Fibroblast of upper back skin (primary cell): ENCODE measurements around the gene LINC01488.

Experiments used
- DNase-seq: peaks from one replicate; pipeline ENCODE4 v3.0.0-alpha.2; 2013

The LINC01488 gene

GRCh38 chr11:69482322-69482721 lies 859 bp downstream of the LINC01488 start:
- DNase-seq = no peak

DNA sequence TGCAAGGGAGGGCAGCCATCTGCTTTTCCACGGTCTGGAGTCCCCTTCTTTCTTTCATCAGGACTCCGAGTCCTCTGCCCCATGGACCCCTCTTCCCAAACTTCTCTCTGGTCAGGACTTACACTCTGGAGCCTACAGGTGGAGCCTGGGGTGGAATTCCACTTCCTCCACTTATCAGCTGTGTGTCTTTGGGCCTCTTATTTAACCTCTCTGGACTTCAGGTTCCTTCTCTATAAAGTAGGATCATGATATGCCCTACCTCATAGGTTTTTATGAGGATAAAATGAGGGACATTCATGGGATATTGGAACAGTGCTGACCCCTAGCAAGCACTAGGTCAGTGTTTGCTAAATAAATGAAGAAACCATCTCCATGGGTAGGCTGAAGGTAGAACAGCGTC lies 1.7 kb downstream of the LINC01488 start:
- no peak for DNase-seq

- DNase-seq = no peak
Observed at GRCh38 chr11:69483691-69484426, 2.4 kb downstream of the LINC01488 start.

DNA sequence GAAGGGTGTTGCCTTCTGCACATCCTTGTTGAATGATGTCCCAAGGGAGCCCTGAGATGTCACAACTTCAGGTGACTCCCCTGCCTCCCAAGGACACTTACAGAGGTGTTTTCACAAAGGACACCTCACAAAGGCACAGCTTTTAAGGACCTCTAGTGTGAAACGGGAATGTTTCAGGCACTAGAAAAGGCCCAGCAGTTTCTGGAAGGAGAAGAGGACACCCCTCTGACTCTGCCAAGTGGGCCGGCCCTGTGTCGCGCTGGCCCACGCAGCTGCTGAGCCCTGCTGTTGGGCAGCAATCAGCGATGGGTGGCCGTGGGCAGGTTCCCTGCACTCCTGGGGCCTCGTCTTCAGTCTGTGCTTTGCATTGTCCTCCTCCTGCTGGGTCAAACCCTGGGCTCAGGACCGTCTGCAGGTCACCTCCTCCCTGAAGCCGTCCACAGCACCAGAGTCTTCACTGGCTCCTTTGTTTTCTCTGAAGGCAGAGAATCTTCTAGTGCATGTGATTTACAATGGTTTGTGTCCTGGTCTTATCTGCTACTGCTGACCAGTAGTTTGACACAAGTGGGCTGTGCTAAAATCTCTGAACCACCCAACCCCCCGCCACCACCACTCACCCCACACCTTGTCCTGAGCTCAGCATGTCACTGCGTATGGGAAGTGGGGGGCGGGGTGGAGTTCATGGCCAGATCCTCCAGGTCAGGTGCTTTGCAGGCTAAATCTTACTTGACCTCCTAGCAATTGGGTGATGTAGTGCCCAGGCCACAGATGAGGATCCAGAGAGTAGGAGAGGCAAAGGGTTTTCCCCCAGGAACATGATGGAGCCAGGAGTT lies 3.2 kb downstream of the LINC01488 start:
- no peak for DNase-seq

GRCh38 chr11:69485337-69486041 lies 4.0 kb downstream of the LINC01488 start:
- DNase-seq = no peak

DNA sequence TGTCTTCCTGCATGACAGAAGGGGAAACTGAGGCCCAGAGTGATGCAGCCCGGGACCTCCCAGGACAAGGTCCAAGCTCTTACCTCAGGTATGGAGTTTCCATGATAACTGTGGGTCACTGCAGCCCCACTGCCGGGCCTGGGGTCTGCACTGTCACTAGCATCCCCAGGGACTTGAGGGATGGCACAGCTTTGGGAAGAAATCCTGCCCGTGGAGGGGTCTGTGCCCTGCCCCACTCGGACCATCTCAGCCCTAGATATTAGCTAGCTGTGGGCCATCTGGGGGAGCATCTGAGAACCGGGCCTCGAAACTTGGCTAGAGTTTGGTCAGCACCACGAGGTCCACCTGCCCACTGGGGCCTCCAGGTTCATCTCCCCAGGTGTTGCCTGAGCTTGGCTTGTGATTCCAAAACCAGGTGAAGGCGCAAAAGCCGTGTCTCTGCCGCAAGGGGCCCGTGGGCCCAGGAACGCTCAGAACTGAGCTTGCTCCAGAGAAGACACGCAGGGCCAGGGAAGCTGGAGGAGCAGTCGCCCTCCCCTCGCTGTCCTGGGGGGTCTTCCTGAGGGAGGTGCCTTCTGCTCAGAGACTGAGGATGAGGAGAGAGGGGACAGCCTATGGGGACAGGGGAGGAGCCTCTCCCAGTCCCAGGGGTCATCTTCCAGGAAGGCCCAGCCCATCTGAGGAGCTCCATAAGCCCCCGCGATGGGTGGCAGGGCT lies 4.8 kb downstream of the LINC01488 start:
- DNase-seq = no peak

- DNase-seq = peak; percentile 21
Observed at GRCh38 chr11:69486773-69487291, 5.4 kb downstream of the LINC01488 start.

DNA sequence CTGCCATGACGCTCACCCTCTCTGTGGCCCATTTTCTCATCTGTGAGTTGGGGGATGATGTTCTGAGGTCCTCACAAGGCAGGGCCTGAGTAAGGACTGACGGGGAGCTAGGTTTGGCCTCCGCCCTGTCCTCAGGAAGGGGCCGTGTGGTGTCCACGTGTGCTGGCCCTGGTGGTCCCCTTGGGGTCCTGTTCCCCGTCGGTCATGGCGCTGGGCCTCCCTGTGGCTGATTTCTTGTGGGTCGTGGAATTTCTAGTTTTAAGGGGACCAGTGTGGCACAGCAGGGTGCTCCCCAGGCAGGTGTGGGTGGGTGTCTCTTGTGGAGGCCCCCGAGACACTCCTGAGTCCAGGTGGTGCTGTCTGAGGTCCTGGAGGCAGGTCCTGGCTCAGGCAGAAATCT lies 5.9 kb downstream of the LINC01488 start:
- DNase-seq = no peak

- no peak for DNase-seq
Observed at GRCh38 chr11:69487849-69488542, 6.5 kb downstream of the LINC01488 start.

DNA sequence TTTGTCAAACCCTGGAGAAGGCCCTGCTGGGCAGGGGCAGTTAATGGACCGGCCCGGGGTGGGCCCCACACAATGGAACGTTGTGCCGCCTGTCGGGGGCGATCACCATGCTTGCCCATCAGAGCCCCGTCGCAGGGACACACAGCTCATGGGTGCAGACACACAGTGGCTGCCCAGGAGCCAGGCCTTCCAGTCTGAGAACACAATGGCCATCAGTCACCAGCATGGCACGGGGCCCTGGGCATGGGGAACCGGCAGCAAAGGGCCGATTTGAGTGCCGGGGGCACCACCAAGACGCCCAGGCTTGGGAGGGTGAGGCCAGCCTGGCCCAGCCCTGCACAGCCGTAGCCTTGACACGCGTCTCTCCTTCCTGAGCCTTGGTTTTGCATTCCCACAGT lies 7.1 kb downstream of the LINC01488 start:
- DNase-seq = no peak

DNA sequence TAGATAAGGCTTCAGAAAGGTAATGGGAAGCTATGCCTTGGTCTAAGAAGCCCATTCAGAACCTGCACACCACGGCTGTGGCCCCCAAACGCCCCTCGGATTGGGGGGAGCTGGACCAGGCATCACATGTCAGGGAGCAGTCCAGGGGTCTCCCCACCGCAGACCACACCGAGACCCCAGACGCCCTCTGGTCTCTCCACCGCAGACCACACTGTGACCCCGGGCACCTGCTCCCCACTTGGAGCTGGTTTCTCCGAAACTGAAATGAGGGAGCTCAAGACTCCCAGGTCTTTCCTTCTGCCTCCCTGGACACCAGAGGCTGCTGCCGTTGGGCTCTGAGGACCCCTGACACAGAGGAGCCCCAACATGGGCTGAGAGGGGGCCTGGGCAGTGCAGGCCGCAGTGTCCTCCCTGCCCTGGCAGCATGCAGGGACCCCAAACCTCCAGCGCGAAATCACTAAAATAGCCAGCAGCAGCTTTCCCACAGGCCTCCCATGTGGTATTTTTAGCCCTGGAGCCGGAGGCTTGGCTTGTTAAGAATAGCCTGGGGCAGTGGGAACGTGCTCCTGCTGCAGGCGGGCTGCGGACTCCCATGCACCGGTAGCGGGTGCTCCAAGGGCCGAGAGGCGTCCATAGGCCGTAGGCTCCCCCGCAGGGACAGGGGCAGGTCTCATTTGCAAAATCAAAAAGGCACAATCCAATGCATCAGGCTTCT lies 7.7 kb downstream of the LINC01488 start:
- DNase-seq = no peak

DNA sequence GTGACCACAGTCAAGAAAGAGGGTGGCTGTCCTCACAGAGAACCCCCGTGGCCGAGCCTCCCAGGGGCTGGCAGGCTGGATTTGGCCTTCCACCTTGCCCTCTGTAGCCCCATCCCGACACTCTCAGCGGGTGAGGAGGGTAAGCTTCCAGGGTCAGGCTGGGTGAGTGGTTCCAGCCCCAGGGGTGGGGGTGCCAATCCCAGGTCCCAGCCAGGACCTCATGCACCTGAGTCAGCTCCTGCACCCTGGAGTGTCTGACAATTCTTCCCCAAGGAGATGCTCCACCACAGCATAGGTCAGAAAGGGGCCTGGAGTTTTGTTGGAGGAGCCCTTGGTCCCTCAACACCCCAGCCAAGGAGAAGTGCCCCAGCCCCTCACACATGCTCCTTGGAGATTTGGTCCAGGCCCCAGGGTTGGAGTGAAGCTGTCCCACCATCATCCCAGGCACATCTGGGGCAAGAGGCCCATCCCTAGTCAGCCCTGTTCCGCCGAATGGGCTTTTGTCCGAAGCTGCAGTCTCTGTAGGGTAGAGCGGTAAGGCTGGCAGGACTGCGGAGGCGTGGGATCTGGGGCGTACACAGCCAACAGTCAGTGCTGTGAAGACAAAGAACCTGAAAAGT lies 8.4 kb downstream of the LINC01488 start:
- DNase-seq = no peak

GRCh38 chr11:69490516-69490915 lies 9.1 kb downstream of the LINC01488 start:
- no peak for DNase-seq

GRCh38 chr11:69491071-69492031 lies 9.9 kb downstream of the LINC01488 start:
- DNase-seq = no peak

- DNase-seq = no peak
Observed at GRCh38 chr11:69492201-69492991, 10.9 kb downstream of the LINC01488 start.

GRCh38 chr11:69493931-69494821 lies 12.7 kb downstream of the LINC01488 start:
- DNase-seq = no peak

DNA sequence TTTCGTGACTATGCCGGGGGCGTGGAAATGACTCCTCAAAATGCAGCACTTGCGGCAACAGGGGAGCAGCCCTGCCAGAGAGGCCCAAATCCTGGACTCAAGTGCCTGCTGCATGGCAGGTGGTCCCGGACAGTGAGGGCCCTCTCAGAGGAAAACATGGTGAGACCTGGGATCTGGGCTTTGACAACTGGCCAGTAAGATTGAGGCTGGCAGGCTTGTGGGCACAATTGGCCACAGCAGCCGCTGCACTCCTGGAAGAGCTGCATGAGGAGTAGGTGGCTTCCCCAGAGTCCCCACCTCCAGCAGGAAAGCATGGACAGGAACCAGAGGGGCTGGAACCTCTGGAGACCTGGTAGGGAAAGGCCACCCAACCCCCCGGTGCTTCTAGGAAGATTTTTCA lies 13.4 kb downstream of the LINC01488 start:
- no peak for DNase-seq
